GM18909 (cell line): ENCODE measurements around the gene PSMD11.

Experiments
- ATAC-seq: cut with Tn5 transposase; IDR thresholded peaks from one replicate; pipeline ENCODE4 v1.9.1; 2021; ENCODE audit warnings: mild to moderate bottlenecking; ENCODE audit not compliant: unreplicated experiment, poor library complexity

The PSMD11 gene

DNA sequence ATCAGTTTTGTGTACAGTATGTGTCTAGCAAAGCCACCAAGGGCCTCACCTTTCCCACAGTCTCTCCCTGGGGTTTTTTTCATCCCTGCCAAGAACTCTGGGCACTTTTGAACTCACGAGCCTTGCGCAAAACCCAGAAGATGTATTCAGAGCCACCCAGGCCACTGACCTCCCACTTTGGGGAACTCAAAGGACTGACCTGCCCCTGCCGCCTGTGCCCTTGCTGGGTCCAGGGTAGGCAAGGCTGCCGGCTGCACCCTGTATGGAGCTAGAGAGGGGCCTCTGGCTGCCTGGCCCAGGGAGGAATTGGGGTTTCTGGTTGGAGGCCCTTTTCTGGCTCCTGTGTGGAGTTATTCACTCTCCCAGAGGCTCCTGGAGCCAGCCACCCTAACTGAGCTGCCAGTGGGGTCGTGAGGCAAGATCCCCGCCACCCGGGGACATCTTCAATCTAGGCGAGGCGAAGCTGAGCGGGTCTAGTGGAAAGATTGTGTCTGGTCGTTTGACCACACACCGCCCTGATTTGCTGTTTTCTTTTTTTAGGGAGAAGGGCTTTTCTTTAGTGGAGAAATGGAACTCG, 44.4 kb downstream of the PSMD11 start:
- no peak for ATAC-seq

- no peak for ATAC-seq
Measured at GRCh38 chr17:32489320-32490100, 45.2 kb downstream of the PSMD11 start.

DNA sequence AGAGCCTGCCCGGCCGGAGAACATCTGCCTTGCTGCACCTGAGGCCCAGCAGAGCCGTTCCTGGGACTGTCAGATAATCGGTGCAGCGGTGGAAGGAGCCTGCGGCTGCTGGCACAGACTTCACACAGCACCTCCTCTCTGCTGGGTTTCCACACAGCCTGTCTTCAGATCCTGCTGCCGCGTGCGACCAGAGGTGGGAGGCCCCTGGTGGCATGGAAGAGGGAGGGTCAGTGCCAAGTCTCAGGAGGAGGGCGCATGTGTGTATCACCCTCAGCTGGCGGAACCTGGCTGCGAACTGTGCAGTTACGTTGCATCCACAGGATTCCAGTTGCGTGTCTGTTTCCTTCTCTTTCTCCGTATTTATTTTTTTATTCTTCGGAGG, 45.8 kb downstream of the PSMD11 start:
- ATAC-seq = no peak

DNA sequence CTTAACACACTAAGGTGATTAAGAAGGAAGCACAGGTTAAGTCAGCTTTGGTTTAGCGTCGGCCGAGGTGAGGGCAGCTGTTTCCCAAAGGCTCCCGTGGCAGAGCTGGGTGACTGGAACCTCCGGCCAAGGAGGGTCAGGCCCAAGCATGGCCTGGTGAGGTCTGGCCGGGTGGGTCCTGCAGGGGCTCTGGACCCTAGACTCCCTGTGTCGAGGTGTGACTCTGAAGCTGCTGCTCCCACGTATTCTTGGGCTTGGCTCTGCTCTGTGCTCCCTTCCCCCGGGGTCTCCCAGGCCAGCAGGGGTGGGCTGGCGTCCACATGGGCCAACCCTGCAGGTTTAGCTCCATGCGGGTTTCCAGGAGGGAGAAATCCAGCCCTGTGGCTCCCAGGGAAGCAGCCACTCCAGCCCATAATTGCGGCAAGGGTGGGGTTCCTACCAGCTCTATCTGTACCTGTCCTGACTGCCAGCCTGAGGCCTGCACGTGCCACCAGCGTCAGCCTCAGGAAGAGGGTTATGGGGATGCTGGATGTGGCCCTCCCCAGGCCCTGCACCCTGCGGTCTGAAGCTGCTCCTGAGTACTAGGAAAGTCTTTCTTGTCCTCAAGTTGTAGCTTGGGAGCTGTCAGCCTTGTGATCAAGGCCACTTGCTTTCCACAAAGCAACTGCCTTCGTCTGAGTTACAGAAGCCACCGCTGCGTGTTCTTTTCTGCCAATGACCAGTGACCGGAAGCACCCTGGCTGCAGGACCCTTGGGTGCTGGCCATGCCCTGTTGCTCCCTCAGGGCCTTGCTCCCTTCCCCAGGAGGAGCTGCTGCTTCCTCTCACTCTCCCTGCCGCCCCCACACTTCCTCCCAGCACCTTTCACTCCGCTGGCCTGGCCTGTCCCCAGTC, 47.3 kb downstream of the PSMD11 start:
- no peak for ATAC-seq

DNA sequence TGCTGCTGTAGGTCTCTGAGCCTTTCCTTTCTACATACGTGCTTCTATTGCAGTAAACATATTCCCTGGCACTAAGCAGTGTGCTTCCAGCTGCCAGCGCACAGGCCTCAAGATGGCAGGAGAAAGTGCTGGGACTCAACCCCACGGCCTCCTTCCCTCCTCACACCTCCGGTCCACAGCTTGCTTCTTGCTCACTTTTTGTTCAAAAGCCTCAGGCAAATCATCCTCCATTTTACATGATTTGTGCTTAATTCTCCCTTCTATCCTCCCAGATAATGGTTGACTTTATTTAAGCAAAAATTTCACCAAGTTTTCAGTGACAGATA, 47.9 kb downstream of the PSMD11 start:
- no peak for ATAC-seq

DNA sequence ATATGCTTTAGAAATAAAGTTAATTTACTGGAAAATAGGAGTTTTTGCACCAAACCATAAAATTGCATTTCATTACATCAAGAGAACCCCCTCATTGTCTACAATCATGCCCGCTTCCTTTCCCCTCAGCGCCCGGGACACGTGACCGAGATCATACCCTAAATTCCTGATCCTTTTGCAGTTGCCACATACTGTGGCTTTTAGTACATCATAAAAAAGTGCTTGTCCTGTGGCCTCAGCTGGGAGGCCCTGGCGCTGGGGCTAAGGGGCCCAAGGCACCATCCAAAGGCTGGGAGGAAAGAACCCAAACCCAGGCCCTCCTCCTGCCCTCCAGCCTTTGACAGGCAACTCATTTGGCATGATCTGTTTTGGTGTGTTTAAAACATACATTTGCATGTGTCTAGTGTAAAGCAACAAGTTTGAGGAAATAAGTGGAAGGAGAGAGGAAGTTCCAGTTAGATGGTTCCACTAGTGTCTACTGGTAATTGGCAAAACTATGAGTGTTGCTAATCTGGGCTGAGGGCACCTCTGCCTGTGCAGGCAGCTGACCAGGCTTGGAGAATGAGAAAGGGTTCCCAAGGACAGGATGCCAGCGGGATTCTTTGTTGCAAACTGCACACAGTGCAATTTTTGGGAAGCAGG, 48.5 kb downstream of the PSMD11 start:
- no peak for ATAC-seq

- ATAC-seq = no peak
Measured at GRCh38 chr17:32493571-32493970, 49.3 kb downstream of the PSMD11 start.

GRCh38 chr17:32493976-32494513, 49.7 kb downstream of the PSMD11 start:
- no peak for ATAC-seq

GRCh38 chr17:32494621-32495358, 50.5 kb downstream of the PSMD11 start:
- no peak for ATAC-seq

GRCh38 chr17:32495359-32496231, 51.3 kb downstream of the PSMD11 start:
- ATAC-seq = no peak

DNA sequence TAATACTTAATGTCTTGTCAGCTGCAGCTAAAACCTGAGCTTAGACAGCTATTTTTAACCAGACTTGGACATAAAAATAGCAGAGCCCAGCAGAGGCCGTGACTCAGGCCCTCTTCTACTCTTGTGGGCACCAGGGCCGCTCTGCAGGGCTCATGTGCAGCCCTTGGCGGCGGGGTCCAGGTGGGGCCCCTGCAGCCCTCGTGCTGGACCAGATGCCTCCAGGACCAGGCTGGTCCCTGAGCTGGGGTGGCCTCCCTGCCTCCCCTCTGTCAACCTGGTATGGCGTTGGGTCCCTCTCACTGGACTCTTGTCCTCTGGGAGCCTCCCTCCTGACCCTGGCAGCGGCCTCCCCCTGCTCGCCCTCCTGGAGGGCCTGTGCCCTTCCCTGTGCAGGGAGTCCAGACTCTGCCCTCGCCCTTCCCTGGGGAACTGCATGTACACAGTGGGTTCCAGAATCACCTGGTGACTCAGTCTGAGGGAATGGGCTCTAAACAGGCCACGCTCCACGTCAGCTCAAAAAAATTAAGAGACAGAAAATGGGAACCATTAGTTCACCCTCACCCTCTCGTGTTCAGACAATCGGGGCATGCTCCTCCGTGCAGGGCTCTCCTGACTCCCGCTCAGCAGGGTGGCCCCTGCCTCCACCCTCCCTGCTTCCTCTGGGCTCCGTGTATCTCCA, 52.2 kb downstream of the PSMD11 start:
- ATAC-seq = no peak

DNA sequence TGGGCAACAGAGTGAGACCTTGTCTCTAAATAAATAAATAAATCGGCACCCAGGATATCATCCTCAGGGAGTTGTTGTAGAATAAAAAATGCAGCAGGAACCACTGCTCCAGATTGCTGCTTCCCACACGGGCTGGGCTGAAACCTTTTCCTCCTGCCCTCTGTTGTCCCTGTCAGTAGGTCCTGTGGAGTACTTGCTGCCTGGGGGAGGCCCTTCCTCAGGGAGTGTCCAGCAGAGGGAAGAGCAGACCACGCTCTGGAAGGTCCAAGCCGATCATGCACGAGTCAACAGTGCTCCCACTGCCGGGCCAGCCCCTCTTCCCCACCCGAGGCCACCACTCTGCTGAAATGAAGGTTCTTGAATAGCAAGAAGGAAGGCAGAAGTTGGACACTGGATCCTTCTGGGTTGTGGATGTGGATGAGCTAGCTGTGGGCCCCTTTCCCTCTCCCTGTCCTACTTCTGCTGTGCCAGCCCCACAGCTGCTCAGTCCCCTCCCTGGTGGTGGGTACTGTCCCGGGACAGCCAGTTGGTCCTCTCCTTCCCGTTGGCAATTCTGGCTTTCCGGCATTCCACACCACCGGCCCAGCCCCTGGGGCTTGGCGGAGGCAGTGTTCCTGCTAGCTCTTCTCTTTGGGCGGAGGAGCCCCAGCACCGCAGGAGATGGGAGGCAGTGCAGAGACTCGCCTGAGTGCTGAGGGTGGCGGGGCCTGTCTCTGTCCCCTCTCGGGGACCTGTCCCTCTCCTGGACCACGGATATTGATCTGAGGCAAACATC, 53.3 kb downstream of the PSMD11 start:
- ATAC-seq = no peak

DNA sequence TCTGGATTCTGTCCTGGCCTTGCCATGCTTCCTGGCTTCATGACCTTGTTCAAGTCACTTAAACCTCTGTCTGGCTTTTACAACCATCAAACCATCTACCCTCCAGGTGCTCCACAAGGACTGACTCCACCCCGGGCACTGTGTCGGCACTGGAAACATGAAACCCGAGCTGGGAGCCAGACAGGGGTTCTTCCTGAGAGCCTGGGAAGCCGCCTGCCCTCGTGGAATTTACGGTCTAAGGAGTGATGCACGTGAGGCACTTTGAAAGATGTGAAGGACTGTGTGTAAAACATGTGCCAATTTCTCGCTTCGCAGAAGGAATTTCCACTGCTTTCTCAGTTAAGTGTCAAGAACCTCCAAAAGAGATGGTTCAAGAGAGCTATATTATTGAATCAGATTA, 54.1 kb downstream of the PSMD11 start:
- no peak for ATAC-seq

DNA sequence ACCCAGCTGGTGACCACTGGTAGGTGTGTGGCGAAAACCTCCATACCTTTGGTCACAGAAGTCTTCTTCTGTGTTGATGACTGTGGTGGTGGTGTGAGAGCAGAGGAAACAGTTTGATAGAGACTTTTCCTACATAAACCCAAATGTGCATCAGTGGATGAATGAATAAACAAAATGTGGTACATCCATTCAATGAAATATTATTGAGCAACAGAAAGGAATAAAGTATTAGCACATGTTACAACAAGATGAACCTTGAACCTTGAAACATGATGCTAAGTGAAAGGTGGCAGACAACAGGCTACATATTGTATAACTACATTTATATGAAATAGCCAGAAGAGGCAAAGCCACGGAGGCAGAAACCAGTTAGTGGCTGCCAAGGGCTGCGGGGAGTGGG, 57.7 kb downstream of the PSMD11 start:
- ATAC-seq = no peak

- no peak for ATAC-seq
Measured at GRCh38 chr17:32502710-32503109, 58.4 kb downstream of the PSMD11 start.

- ATAC-seq = peak; percentile 90
Measured at GRCh38 chr17:32503251-32504165, 59.2 kb downstream of the PSMD11 start.
